Natural killer cell (primary cell): ENCODE results near the gene LEMD1. TPM values are rescaled to one million over a fixed set of nuclear protein-coding genes. Genes with fewer than 3 reads are reported as not detected.

Experiments
- ATAC-seq, 3 donors: fragments of 150-1000 bp in 2 of 3; fragments of 200-7000 bp in 1 of 3; cut with Tn5 transposase; 1 replicate in 1 of 3; 2 replicates in 2 of 3; pipeline ENCODE4 v1.10.0; 2021; ENCODE audit warnings: mild to moderate bottlenecking in 2 of 3, moderate library complexity in 2 of 3
- DNase-seq, 2 donors: peaks; one replicate each; pipeline versions ENCODE4 v3.0.0 to v3.0.0-alpha.2; 2013 to 2021; ENCODE audit warnings: mixed read lengths in 1 of 2
- H3K27ac ChIP-seq: one replicate; pipeline ENCODE4 v1.5.1; 2013; ENCODE audit warnings: mild to moderate bottlenecking, low read length
- H3K27me3 ChIP-seq: one replicate; pipeline ENCODE4 v1.6.1; 2013; ENCODE audit warnings: low read length; ENCODE audit not compliant: control insufficient read depth, insufficient read depth
- H3K36me3 ChIP-seq: one replicate; pipeline ENCODE4 v1.6.1; 2013; ENCODE audit warnings: low read length; ENCODE audit not compliant: control insufficient read depth, insufficient read depth
- H3K4me1 ChIP-seq: one replicate; pipeline ENCODE4 v1.6.1; 2013; ENCODE audit warnings: low read length; ENCODE audit not compliant: control insufficient read depth, insufficient read depth
- H3K4me3 ChIP-seq: one replicate; pipeline ENCODE4 v1.5.1; 2013; ENCODE audit warnings: low read length
- H3K9me3 ChIP-seq: one replicate; pipeline ENCODE4 v1.6.1; 2013; ENCODE audit warnings: low read length; ENCODE audit not compliant: control insufficient read depth, insufficient read depth
- H3K27ac Mint-ChIP-seq, 2 donors: one replicate each; pipeline ENCODE4 v1.8.0; 2022; ENCODE audit warnings: mild to moderate bottlenecking in 2 of 2, mixed read lengths in 2 of 2, moderate library complexity in 1 of 2
- H3K27me3 Mint-ChIP-seq, 2 donors: one replicate each; pipeline ENCODE4 v1.8.0; 2022; ENCODE audit warnings: low read depth in 2 of 2, mixed read lengths in 2 of 2
- H3K36me3 Mint-ChIP-seq: one replicate; pipeline ENCODE4 v1.8.0; 2022; ENCODE audit warnings: mixed read lengths
- H3K4me1 Mint-ChIP-seq, 2 donors: one replicate each; pipeline ENCODE4 v1.8.0; 2022; ENCODE audit warnings: mixed read lengths in 2 of 2
- H3K4me3 Mint-ChIP-seq: one replicate; pipeline ENCODE4 v1.8.0; 2022; ENCODE audit warnings: mild to moderate bottlenecking, moderate library complexity, mixed read lengths
- H3K9me3 Mint-ChIP-seq, 2 donors: one replicate each; pipeline ENCODE4 v1.8.0; 2022; ENCODE audit warnings: mixed read lengths in 2 of 2
- WGBS: methylation state at CpG from one replicate; pipeline ENCODE4 v1.1.7; 2013; ENCODE audit warnings: missing lambda C conversion rate; ENCODE audit not compliant: insufficient coverage; 5-methylcytosine and 5-hydroxymethylcytosine counted together
- intact Hi-C: fragments of 100-400 bp; cut with micrococcal nuclease; formaldehyde crosslinking; loops from one replicate; pipeline ENCODE4 v1.14.2; 2022
- total RNA-seq, 4 donors: library from RNA; stranded (reverse); fragments of 120-200 nt in 1 of 4; gene quantifications; one replicate each; pipeline versions ENCODE4 v1.2.3 to v1.2.4, GENCODE V29; 2013 to 2022
- TF ChIP-seq, protein P1 (sequence below): fragments of 200-600 bp; IDR thresholded peaks from one replicate; pipeline ENCODE4 v1.8.0; 2022; ENCODE audit warnings: antibody characterized with exemption

The LEMD1 gene
- total RNA-seq, 3 donors from 2014 or later (not counting 1 experiment from before 2014, with no cell fraction given), result not detected

DNA sequence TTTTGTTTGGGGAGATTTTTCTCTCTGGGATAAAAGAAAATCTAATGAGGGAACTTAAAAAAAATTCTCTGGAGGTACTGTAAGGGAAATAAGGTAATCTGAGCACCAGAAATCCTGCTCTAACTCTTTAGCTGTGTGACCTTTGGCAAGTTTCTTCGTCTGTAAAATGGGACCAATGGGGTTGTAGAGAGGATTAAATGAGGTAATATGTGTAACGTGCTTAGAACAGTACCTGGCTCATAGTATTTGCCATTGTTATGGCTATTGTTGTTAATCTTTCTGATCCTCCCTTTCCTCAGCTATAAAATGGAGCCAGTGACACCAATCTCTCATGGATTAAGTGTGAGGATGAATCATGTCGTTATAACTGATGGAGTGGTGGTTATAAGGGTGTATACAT is 64.3 kb downstream of the LEMD1 start:
- intact Hi-C loops, result loop anchor here (10.0 kb wide), 1 partner anchor 307 kb away; no protein-coding TSS in a partner anchor
- no peak for ATAC-seq

DNA sequence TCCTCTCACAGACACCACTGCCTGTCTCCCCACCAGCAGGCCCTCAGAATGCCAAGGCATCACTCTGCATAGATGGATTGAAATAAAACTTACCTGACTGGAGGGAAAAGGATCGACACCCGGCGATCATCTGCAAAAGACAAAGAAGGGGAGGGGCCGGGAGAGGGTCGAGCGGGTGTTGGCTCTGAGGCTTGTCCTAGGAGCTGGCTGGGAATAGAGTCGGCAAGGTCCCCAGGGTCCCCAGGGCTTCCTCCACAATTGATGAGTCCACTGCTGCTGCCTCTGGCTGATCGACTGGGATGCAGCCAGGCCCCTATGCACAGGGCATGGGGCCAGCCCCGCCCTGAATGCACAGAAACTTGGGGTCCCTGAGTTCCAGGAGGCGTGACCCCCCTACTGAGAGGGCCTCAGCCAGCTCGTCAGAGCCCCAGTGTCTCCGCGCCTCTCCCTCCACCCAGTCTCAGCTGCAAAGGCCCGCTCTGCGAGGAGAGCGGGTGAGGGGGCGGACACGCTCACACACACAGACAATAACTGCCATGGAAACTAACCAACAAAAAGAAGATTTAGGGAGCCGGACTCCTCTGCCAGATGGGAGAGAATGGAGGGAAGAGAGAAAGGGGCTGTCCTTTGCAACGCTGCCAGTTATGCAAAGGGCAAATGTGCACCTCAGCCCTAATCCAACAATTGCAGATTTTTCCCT is 65.3 kb downstream of the LEMD1 start, which contains the start of gene KLHDC8A:
KLHDC8A (minus strand) TSS at position 483 of the 700 bp plus-strand sequence. CDS start 13,318 bp downstream, outside the sequence.
- no peaks in the 10 kb centered on the region for H3K9me3 ChIP-seq
- 79% methylated on average over 13 of the region's 20 CpGs for WGBS
- H3K27me3 ChIP-seq, result no peaks in the 10 kb centered on the region
- Mint-ChIP-seq H3K4me1 (no peaks in the 10 kb centered on the region), H3K4me3 (no peak within 1 kb of the TSS), H3K36me3 (no peaks in the 10 kb centered on the region), H3K27ac (no peak within 1 kb of the TSS), H3K9me3 (no peaks in the 10 kb centered on the region), H3K27me3 (peaks cover 16 to 36% of the 10 kb centered on the region in 2 donors)
- ATAC-seq (no peak), DNase-seq (no peak)
- no peak within 1 kb of the TSS for H3K27ac ChIP-seq
- no peaks in the 10 kb centered on the region for H3K36me3 ChIP-seq
- TF ChIP-seq, protein P1, sequence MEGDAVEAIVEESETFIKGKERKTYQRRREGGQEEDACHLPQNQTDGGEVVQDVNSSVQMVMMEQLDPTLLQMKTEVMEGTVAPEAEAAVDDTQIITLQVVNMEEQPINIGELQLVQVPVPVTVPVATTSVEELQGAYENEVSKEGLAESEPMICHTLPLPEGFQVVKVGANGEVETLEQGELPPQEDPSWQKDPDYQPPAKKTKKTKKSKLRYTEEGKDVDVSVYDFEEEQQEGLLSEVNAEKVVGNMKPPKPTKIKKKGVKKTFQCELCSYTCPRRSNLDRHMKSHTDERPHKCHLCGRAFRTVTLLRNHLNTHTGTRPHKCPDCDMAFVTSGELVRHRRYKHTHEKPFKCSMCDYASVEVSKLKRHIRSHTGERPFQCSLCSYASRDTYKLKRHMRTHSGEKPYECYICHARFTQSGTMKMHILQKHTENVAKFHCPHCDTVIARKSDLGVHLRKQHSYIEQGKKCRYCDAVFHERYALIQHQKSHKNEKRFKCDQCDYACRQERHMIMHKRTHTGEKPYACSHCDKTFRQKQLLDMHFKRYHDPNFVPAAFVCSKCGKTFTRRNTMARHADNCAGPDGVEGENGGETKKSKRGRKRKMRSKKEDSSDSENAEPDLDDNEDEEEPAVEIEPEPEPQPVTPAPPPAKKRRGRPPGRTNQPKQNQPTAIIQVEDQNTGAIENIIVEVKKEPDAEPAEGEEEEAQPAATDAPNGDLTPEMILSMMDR, result no peak
- no peak within 1 kb of the TSS for H3K4me3 ChIP-seq
- no peaks in the 10 kb centered on the region for H3K4me1 ChIP-seq
- intact Hi-C loops, result loop anchor here (10.0 kb wide), 1 partner anchor 308 kb away; no protein-coding TSS in a partner anchor

More for the DNA sequence above, 64.3 kb downstream of the LEMD1 start:
- Histone ChIP-seq H3K9me3 (no peaks in the 10 kb centered on the region), H3K36me3 (no peaks in the 10 kb centered on the region), H3K27me3 (no peaks in the 10 kb centered on the region), H3K4me3 (no peak overlapping the region), H3K4me1 (no peaks in the 10 kb centered on the region), H3K27ac (no peak overlapping the region)
- H3K36me3 Mint-ChIP-seq, result no peaks in the 10 kb centered on the region
- TF ChIP-seq, protein P1, result no peak
- H3K27me3 Mint-ChIP-seq, result peaks cover 16 to 44% of the 10 kb centered on the region in 2 donors
- H3K9me3 Mint-ChIP-seq, result no peaks in the 10 kb centered on the region
- no peak for DNase-seq
- no peak overlapping the region for H3K27ac Mint-ChIP-seq
- 88% methylated on average over 2 of the region's 3 CpGs for WGBS
- H3K4me3 Mint-ChIP-seq, result no peak overlapping the region
- H3K4me1 Mint-ChIP-seq, result no peaks in the 10 kb centered on the region

DNA sequence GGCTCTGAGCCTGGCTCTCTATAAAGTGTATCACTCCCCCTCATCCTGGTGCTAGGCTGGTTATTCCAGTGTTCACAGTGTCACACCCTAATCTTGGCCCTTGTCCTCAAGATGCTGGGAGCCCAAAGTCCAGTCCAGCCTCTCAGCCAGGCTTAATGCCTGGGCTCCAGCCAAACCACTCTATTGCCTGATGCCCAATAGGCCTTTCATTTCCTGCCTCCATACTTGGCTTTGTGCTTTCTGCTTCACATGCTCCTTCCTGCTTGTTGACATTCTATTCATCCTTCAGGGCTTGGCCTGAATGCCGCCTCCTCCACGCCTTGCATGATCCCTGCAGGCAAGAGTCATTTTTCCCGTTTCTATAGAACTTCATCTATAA is 66.8 kb downstream of the LEMD1 start:
- no peaks in the 10 kb centered on the region for H3K36me3 ChIP-seq
- TF ChIP-seq, protein P1, result no peak
- no peak overlapping the region for H3K4me3 ChIP-seq
- H3K4me1 Mint-ChIP-seq, result no peaks in the 10 kb centered on the region
- peaks cover 4% of the 10 kb centered on the region for H3K4me1 ChIP-seq
- peaks cover 12 to 31% of the 10 kb centered on the region in 2 donors for H3K27me3 Mint-ChIP-seq
- 94% methylated on average over 3 of the region's 3 CpGs for WGBS
- H3K36me3 Mint-ChIP-seq, result no peaks in the 10 kb centered on the region
- H3K27ac Mint-ChIP-seq, result no peak overlapping the region
- intact Hi-C loops, result loop anchor here (10.0 kb wide), 1 partner anchor 310 kb away; no protein-coding TSS in a partner anchor
- DNase-seq (no peak), ATAC-seq (no peak)
- no peak overlapping the region for H3K27ac ChIP-seq
- no peaks in the 10 kb centered on the region for H3K9me3 Mint-ChIP-seq
- no peaks in the 10 kb centered on the region for H3K27me3 ChIP-seq
- no peaks in the 10 kb centered on the region for H3K9me3 ChIP-seq
- no peak overlapping the region for H3K4me3 Mint-ChIP-seq
